Measurements from ENCODE around the gene TCOF1. TPM values are rescaled to one million over a fixed set of nuclear protein-coding genes. Genes with fewer than 3 reads are reported as not detected.

The TCOF1 gene
- total RNA-seq, 2 experiments from 2014 or later = 61.3 to 108 TPM

GRCh38 chr5:150326707-150327106 is 30.8 kb upstream of the TCOF1 start:
- Histone ChIP-seq H3K4me2 (ENCODE audit: low read length) (no peak overlapping the region), H3K79me2 (ENCODE audit: insufficient read depth, low read depth, low read length) (no peaks in the 10 kb centered on the region), H3K4me1 (ENCODE audit: insufficient read depth, low read length, poor library complexity, severe bottlenecking) (no peaks in the 10 kb centered on the region), H3K27ac (ENCODE audit: low read depth, low read length, poor library complexity, severe bottlenecking) (no peak overlapping the region), H3K4me3 (ENCODE audit: low read depth, low read length, poor library complexity, severe bottlenecking) (no peak overlapping the region), H2AFZ (ENCODE audit: low read length) (no peak overlapping the region), H3K9me3 (ENCODE audit: low read length) (no peaks in the 10 kb centered on the region), H3K36me3 (ENCODE audit: insufficient read depth, low read length) (no peaks in the 10 kb centered on the region), H4K20me1 (ENCODE audit: insufficient read depth, low read length) (no peaks in the 10 kb centered on the region), H3K9me2 (ENCODE audit: insufficient read depth, low read length) (no peaks in the 10 kb centered on the region)
- no peak for TF ChIP-seq EZH2phosphoT487 (IDR thresholded peaks at IDR 0.05; ENCODE audit: borderline replicate concordance, low read depth, low read length)
- TF ChIP-seq CTCF (conservative IDR thresholded peaks at IDR 0.05; ENCODE audit: low read length) = no peak
- ChIA-PET POLR2A (interaction anchor here (0.5 kb wide), 1 partner anchor 358 kb away, joined by 3 read pairs; no protein-coding TSS in a partner anchor), CTCF (ENCODE audit: unreplicated experiment) (no interaction called here)
- DNase-seq (ENCODE audit: low spot score) = no peak
- intact Hi-C loops (cut with micrococcal nuclease; ENCODE audit: unreplicated experiment) = no loop called here
- no TSS peak for BruUV-seq (replicated peaks)

- DNase-seq (ENCODE audit: low spot score) = no peak
- CTCF ChIA-PET (ENCODE audit: unreplicated experiment) = no interaction called here
- Histone ChIP-seq H3K36me3 (ENCODE audit: insufficient read depth, low read length) (no peaks in the 10 kb centered on the region), H3K27ac (ENCODE audit: low read depth, low read length, poor library complexity, severe bottlenecking) (no peak overlapping the region), H3K79me2 (ENCODE audit: insufficient read depth, low read depth, low read length) (no peaks in the 10 kb centered on the region), H3K4me2 (ENCODE audit: low read length) (no peak overlapping the region), H2AFZ (ENCODE audit: low read length) (no peak overlapping the region), H3K4me1 (ENCODE audit: insufficient read depth, low read length, poor library complexity, severe bottlenecking) (no peaks in the 10 kb centered on the region), H3K4me3 (ENCODE audit: low read depth, low read length, poor library complexity, severe bottlenecking) (no peak overlapping the region), H4K20me1 (ENCODE audit: insufficient read depth, low read length) (no peaks in the 10 kb centered on the region), H3K9me2 (ENCODE audit: insufficient read depth, low read length) (no peaks in the 10 kb centered on the region), H3K9me3 (ENCODE audit: low read length) (no peaks in the 10 kb centered on the region)
- intact Hi-C loops (cut with micrococcal nuclease; ENCODE audit: unreplicated experiment) = no loop called here
- no peak for TF ChIP-seq CTCF (conservative IDR thresholded peaks at IDR 0.05; ENCODE audit: low read length)
- no peak for TF ChIP-seq EZH2phosphoT487 (IDR thresholded peaks at IDR 0.05; ENCODE audit: borderline replicate concordance, low read depth, low read length)
- BruUV-seq (replicated peaks) = no TSS peak
- POLR2A ChIA-PET = no interaction called here
Measured at GRCh38 chr5:150327139-150327538, 30.4 kb upstream of the TCOF1 start.

GRCh38 chr5:150328515-150328914 is 29.0 kb upstream of the TCOF1 start:
- POLR2A ChIA-PET = interaction anchor here (0.9 to 1.0 kb wide), 2 partner anchors 18 to 62 kb away, joined by 3 read pairs; no protein-coding TSS in a partner anchor

More at GRCh38 chr5:150328515-150328914, 29.0 kb upstream of the TCOF1 start:
- Histone ChIP-seq H2AFZ (ENCODE audit: low read length) (no peak overlapping the region), H3K9me2 (ENCODE audit: insufficient read depth, low read length) (no peaks in the 10 kb centered on the region), H3K27ac (ENCODE audit: low read depth, low read length, poor library complexity, severe bottlenecking) (no peak overlapping the region), H3K4me2 (ENCODE audit: low read length) (no peak overlapping the region), H3K79me2 (ENCODE audit: insufficient read depth, low read depth, low read length) (no peaks in the 10 kb centered on the region), H3K36me3 (ENCODE audit: insufficient read depth, low read length) (no peaks in the 10 kb centered on the region), H3K9me3 (ENCODE audit: low read length) (no peaks in the 10 kb centered on the region), H3K4me3 (ENCODE audit: low read depth, low read length, poor library complexity, severe bottlenecking) (no peak overlapping the region), H4K20me1 (ENCODE audit: insufficient read depth, low read length) (no peaks in the 10 kb centered on the region), H3K4me1 (ENCODE audit: insufficient read depth, low read length, poor library complexity, severe bottlenecking) (no peaks in the 10 kb centered on the region)
- intact Hi-C loops (cut with micrococcal nuclease; ENCODE audit: unreplicated experiment) = no loop called here
- TF ChIP-seq CTCF (conservative IDR thresholded peaks at IDR 0.05; ENCODE audit: low read length) (no peak), EZH2phosphoT487 (IDR thresholded peaks at IDR 0.05; ENCODE audit: borderline replicate concordance, low read depth, low read length) (no peak)
- BruUV-seq (replicated peaks) = no TSS peak
- no peak for DNase-seq (ENCODE audit: low spot score)
- CTCF ChIA-PET (ENCODE audit: unreplicated experiment) = no interaction called here
